ENCODE measurements around the gene CHRNB1. TPM values are rescaled to one million over a fixed set of nuclear protein-coding genes. Genes with fewer than 3 reads are reported as not detected.

The CHRNB1 gene
- total and polyA plus RNA-seq, 2 donors from 2014 or later: 11.9 to 19.3 TPM

- no peaks in the 10 kb centered on the region for H3K27me3 ChIP-seq (ENCODE audit: control insufficient read depth, insufficient read depth, low read length)
- H3K27ac ChIP-seq (ENCODE audit: low read depth in 2 of 2, low read length in 2 of 2): no peak overlapping the region
- H3K9ac ChIP-seq (ENCODE audit: low read length in 3 of 3): no peak overlapping the region
- H3K36me3 ChIP-seq (ENCODE audit: control insufficient read depth in 2 of 3, insufficient read depth in 3 of 3, low read length in 3 of 3): no peaks in the 10 kb centered on the region
- TF ChIP-seq, protein P1, sequence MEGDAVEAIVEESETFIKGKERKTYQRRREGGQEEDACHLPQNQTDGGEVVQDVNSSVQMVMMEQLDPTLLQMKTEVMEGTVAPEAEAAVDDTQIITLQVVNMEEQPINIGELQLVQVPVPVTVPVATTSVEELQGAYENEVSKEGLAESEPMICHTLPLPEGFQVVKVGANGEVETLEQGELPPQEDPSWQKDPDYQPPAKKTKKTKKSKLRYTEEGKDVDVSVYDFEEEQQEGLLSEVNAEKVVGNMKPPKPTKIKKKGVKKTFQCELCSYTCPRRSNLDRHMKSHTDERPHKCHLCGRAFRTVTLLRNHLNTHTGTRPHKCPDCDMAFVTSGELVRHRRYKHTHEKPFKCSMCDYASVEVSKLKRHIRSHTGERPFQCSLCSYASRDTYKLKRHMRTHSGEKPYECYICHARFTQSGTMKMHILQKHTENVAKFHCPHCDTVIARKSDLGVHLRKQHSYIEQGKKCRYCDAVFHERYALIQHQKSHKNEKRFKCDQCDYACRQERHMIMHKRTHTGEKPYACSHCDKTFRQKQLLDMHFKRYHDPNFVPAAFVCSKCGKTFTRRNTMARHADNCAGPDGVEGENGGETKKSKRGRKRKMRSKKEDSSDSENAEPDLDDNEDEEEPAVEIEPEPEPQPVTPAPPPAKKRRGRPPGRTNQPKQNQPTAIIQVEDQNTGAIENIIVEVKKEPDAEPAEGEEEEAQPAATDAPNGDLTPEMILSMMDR (IDR thresholded peaks at IDR 0.05; ENCODE audit: borderline replicate concordance, extremely low read depth, insufficient read depth): no peak
- intact Hi-C loops (cut with DNase I): no loop called here
- FAIRE-seq: no peak
- H3K9me3 ChIP-seq (ENCODE audit: control insufficient read depth in 2 of 3, insufficient read depth in 1 of 3, low read length in 3 of 3): no peaks in the 10 kb centered on the region
- H3K4me1 ChIP-seq (ENCODE audit: control insufficient read depth in 2 of 3, insufficient read depth in 2 of 3, low read depth in 1 of 3, low read length in 3 of 3): peaks cover 0 to 6% (median 6%) of the 10 kb centered on the region in 3 donors
- no peak overlapping the region for H3K4me3 ChIP-seq (ENCODE audit: low read length in 3 of 3)
- peak in 1 of 5 donors; percentile 73 for DNase-seq
Measured at GRCh38 chr17:7406235-7406825, 38.5 kb upstream of the CHRNB1 start.

DNA sequence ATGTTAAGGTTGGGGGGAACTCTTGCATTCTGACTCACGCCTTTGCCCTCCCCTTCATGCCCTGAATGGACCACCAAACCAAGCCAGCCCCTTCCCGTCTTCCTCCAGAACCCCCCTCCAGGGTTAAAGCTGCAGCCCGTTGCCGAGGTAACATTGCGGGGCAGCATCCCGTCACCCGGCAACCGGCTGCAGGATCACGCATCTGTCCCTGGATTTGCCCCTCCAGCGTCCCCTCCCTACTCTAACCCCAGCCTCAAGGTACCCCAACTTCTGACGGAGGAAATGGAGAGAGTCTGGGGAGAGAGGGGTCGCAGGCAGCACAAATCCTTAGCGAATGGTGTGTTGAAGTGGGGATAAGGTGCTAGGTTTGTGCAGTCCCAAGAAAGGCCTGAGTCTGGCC lies 37.8 kb upstream of the CHRNB1 start:
- Histone ChIP-seq H3K9me3 (ENCODE audit: control insufficient read depth in 2 of 3, insufficient read depth in 1 of 3, low read length in 3 of 3) (no peaks in the 10 kb centered on the region), H3K4me1 (ENCODE audit: control insufficient read depth in 2 of 3, insufficient read depth in 2 of 3, low read depth in 1 of 3, low read length in 3 of 3) (peaks cover 0 to 6% (median 6%) of the 10 kb centered on the region in 3 donors), H3K27ac (ENCODE audit: low read depth in 2 of 2, low read length in 2 of 2) (no peak overlapping the region), H3K36me3 (ENCODE audit: control insufficient read depth in 2 of 3, insufficient read depth in 3 of 3, low read length in 3 of 3) (no peaks in the 10 kb centered on the region), H3K9ac (ENCODE audit: low read length in 3 of 3) (no peak overlapping the region), H3K27me3 (ENCODE audit: control insufficient read depth, insufficient read depth, low read length) (no peaks in the 10 kb centered on the region), H3K4me3 (ENCODE audit: low read length in 3 of 3) (no peak overlapping the region)
- intact Hi-C loops (cut with DNase I): no loop called here
- TF ChIP-seq, protein P1 (IDR thresholded peaks at IDR 0.05; ENCODE audit: borderline replicate concordance, extremely low read depth, insufficient read depth): no peak
- FAIRE-seq: no peak
- DNase-seq: peak in 1 of 5 donors; percentile 55

GRCh38 chr17:7407485-7408251 lies 37.2 kb upstream of the CHRNB1 start, which contains the start of gene NLGN2:
Gene NLGN2 (plus strand): TSS chr17:7407845. CDS start chr17:7408256, 411 bp downstream.
- Histone ChIP-seq H3K4me3 (ENCODE audit: low read length in 3 of 3) (no peak within 1 kb of the TSS), H3K27ac (ENCODE audit: low read depth in 2 of 2, low read length in 2 of 2) (no peak within 1 kb of the TSS), H3K9me3 (ENCODE audit: control insufficient read depth in 2 of 3, insufficient read depth in 1 of 3, low read length in 3 of 3) (no peaks in the 10 kb centered on the region), H3K36me3 (ENCODE audit: control insufficient read depth in 2 of 3, insufficient read depth in 3 of 3, low read length in 3 of 3) (no peaks in the 10 kb centered on the region), H3K27me3 (ENCODE audit: control insufficient read depth, insufficient read depth, low read length) (no peaks in the 10 kb centered on the region), H3K4me1 (ENCODE audit: control insufficient read depth in 2 of 3, insufficient read depth in 2 of 3, low read depth in 1 of 3, low read length in 3 of 3) (peaks cover 0 to 6% (median 5%) of the 10 kb centered on the region in 3 donors), H3K9ac (ENCODE audit: low read length in 3 of 3) (no peak within 1 kb of the TSS)
- FAIRE-seq (no peak), DNase-seq (peak in 1 of 5 donors; percentile 62)
- intact Hi-C loops (cut with DNase I): no loop called here
- TF ChIP-seq, protein P1 (IDR thresholded peaks at IDR 0.05; ENCODE audit: borderline replicate concordance, extremely low read depth, insufficient read depth): no peak

Measured in kidney (tissue), 14 donors.